K562 (cell line): Measurements from ENCODE around the gene NSUN3.

Experiments used
- FOXP1 ChIP-seq: sonication (generic); formaldehyde crosslinking; IDR thresholded peaks from 2 replicates; pipeline ENCODE4 v1.8.0; 2022; ENCODE audit warnings: mild to moderate bottlenecking, missing genetic modification reagents
- PHF8 ChIP-seq: fragments of 200-600 bp; sonication (generic); IDR thresholded peaks from 2 replicates; pipeline ENCODE4 v1.6.1; 2012; ENCODE audit warnings: mixed run types, mild to moderate bottlenecking, inconsistent platforms, low read length, moderate library complexity, borderline replicate concordance

- TF ChIP-seq FOXP1 (CRISPR knock-in tag): no peak
- TF ChIP-seq PHF8: no peak
These were observed 1.5 kb downstream of the NSUN3 start for GRCh38 chr3:94064243-94064860.
